Measurements from ENCODE around the gene NXNL2.

NXNL2 gene

GRCh38 chr9:88531920-88532698, 2.9 kb upstream of the NXNL2 start:
- DNase-seq (ENCODE audit: low read depth), result no peak

DNA sequence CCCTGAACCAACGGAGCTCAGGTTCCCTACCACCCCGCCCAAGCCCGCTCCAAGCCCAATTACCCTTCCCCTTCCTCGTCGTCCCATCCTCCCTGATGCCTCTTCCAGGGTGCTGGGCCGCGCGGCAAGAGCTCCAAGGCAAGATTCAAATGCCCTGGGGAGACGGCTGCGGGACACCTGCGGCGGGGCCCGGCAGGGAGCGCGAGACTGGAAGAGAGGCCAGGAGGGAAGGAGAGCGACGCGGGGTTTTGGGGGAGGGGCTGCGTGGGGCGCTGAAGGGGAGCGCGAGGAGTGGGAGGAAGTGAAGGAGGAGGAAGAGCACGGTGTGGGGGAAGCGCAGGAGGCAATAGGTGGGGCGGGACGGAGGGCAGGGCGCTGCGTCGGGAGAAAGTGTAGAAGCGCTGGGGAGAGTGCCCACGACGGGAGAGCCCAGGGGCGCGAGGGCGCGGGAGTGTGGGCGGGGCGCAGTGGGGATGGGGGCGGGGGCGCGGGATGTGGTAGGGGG, 975 bp upstream of the NXNL2 start:
- no peak for DNase-seq (ENCODE audit: low read depth)

DNA sequence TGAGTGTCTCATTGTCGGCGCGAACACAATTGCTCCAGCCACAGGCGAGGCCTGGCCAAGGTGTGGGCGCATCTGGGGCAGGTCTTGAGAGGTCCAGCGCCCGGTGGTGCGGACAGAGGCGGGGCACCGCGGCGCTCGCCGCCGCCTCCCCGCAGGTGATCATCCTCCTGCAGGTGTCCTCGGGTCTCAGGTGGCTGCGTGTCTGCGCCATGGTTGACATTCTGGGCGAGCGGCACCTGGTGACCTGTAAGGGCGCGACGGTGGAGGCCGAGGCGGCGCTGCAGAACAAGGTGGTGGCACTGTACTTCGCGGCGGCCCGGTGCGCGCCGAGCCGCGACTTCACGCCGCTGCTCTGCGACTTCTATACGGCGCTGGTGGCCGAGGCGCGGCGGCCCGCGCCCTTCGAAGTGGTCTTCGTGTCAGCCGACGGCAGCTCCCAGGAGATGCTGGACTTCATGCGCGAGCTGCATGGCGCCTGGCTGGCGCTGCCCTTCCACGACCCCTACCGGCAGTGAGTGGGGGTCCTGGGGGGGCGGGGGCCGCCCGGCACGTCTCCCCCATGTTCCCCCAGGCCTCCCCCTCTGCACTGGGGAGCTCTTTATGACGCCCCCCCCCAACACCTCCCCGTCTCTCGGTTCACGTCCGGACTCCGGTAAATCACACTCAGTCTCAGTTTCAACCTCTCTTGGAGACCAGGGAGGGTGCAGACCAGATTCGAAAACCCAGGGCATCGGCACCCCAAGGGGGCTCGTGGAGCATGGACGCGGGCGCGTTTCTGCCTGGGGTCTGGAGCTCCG, 446 bp downstream of the NXNL2 start:
- no peak for DNase-seq (ENCODE audit: low read depth)

GRCh38 chr9:88536023-88536324, 996 bp downstream of the NXNL2 start:
- DNase-seq (ENCODE audit: low read depth), result no peak

GRCh38 chr9:88536951-88537760, 2.2 kb downstream of the NXNL2 start:
- DNase-seq (ENCODE audit: low read depth), result no peak

- DNase-seq (ENCODE audit: low read depth), result peak; percentile 60
Observed at GRCh38 chr9:88537761-88538091, 2.7 kb downstream of the NXNL2 start.

- DNase-seq (ENCODE audit: low read depth), result no peak
Observed at GRCh38 chr9:88538311-88539085, 3.5 kb downstream of the NXNL2 start.

- DNase-seq (ENCODE audit: low read depth), result no peak
Observed at GRCh38 chr9:88539246-88539645, 4.3 kb downstream of the NXNL2 start.

GRCh38 chr9:88540251-88540763, 5.3 kb downstream of the NXNL2 start:
- no peak for DNase-seq (ENCODE audit: low read depth)

DNA sequence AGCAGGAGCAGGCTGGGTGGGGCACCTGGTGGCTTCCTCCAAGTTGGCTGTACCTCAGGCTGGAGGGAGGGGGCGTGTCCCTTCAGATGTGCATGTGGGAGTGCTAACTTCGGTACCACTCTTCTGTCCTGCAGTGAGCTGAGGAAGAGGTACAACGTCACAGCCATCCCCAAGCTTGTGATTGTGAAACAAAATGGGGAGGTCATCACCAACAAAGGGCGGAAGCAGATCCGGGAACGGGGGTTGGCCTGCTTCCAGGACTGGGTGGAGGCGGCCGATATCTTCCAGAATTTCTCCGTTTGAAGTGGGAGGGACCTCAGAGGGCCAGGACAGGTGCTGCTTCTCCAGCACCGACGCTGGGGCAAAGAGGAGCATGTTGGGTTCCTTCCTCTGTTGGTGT, 9.3 kb downstream of the NXNL2 start:
- DNase-seq (ENCODE audit: low read depth), result no peak

- DNase-seq (ENCODE audit: low read depth), result no peak
Observed at GRCh38 chr9:88551546-88552137, 16.7 kb downstream of the NXNL2 start.

DNA sequence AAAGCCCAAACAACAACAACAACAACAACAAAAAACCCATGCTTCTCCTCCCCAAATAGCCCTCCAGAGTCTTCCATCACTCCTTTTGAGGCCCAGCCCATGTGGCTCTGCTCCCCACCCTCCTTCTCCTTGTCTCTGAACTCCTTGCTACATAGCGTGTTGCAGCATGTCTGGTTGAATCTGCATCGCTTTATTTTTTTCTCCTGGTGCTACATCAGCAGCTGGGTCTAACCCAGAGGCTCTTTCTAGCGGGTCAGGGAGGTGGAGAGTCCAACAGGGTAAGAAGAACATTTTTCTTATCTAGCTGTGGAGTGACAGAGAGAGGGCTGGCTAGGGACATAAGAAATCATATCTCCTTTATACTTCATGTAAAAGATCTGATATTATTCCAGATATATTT, 18.4 kb downstream of the NXNL2 start:
- DNase-seq (ENCODE audit: low read depth), result no peak

- no peak for DNase-seq (ENCODE audit: low read depth)
Observed at GRCh38 chr9:88555268-88555980, 20.4 kb downstream of the NXNL2 start.

GRCh38 chr9:88559661-88560060, 24.7 kb downstream of the NXNL2 start:
- DNase-seq (ENCODE audit: low read depth), result no peak

GRCh38 chr9:88567870-88568269, 32.9 kb downstream of the NXNL2 start:
- no peak for DNase-seq (ENCODE audit: low read depth)

DNA sequence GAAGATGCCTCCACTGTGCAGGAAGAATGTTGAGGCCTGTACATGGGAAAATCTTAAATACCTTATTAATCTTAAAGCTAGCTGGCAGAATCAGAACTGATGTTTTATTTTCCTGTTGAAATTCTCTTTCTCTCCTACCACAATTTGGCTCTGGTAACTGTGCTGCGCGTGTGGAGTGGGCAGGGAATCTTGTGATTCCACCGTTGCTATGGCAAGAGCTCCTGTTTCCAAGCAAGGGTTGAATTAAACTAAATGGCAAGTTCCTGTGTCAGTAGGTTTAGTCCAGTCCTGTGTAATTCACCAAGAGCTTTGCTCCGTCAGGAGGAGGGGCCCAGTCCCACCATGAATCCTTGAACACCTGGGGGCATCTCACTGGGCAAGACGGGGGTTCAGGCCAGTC, 36.4 kb downstream of the NXNL2 start:
- no peak for DNase-seq (ENCODE audit: low read depth)

GRCh38 chr9:88572684-88573083, 37.7 kb downstream of the NXNL2 start:
- DNase-seq (ENCODE audit: low read depth), result no peak

- no peak for DNase-seq (ENCODE audit: low read depth)
Observed at GRCh38 chr9:88574953-88575352, 40.0 kb downstream of the NXNL2 start.

DNA sequence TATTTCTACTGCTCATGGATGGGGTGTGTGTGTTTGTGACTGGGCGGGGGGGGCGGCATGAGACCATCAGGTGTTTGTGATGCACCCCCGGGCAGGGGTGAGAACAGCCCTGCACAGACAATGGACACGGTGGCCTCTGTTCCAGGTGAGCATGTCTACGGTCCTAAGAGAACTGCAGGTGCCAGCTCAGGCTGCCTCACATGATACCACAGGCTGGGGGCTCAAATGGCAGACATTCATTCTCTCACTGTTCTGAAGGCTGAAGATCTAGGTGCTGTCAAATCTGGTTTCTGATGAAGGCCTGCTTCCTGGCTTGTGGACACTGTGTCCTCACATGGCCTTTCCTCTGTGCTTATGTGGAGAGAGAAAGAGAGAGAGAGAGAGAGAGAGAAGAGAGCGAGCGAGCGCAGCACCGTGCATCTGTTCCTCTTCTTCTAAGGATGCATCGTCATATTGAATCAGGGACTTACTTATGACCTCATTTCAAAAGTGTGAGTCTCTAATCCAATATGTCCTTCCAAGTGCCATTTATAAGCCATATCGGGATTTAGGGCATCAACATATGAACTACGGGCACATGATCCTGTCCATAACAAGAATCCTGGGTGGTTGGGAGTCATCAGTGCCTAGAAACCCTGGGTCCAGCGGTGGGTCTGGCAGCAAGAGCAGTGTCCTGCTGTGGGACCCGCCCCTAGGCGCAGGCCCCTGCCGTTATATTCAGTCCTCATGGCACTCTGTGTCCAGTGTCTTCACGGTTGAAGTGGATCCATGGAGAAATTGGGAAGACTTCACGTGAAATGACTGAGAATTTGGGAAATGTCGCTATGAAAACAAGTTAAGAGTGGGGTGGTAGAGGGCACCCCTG, 42.5 kb downstream of the NXNL2 start:
- DNase-seq (ENCODE audit: low read depth), result no peak

Measured in fibroblast of the conjunctiva (primary cell).